Body of pancreas (tissue), 4 donors: ENCODE measurements around the gene POLDIP3.
A peak's percentile ranks its signal among the peaks of the same experiment; 100 is the strongest.

Source experiments
- POLR2A ChIP-seq, 3 donors: fragments of 450-650 bp; IDR thresholded peaks; one replicate each; pipeline ENCODE4 v1.6.1; 2016; ENCODE audit warnings: antibody characterized with exemption in 3 of 3, mild to moderate bottlenecking in 2 of 3
- TF ChIP-seq, protein P1 (sequence below), 7 experiments: fragments of 450-650 bp in 4 of 7; fragments of 200-600 bp in 3 of 7; sonication (generic) in 3 of 7; IDR thresholded peaks; one replicate each; pipeline ENCODE4 v1.5.1; 2016 to 2019; ENCODE audit warnings: antibody characterized with exemption in 7 of 7

DNA sequence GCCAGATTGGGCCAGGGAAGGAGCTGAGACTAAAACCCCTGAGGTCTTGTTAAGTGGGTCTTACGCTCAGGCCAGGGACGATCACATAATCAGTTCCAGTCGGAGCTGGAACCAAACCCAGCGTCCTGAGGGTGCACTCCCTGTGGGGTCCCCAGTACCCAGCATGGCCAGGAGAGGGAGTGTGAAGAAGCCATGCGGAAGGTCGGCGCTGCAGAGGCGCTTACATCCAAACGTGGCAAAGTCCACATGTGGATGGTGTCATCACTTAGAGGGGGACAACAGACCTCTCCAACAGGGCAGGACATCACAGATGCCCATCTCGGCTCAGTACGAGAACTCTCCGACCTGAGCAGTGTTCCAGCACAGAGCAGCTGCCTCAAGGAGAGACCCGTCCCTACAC, 17.4 kb upstream of the POLDIP3 start:
- TF ChIP-seq, protein P1, sequence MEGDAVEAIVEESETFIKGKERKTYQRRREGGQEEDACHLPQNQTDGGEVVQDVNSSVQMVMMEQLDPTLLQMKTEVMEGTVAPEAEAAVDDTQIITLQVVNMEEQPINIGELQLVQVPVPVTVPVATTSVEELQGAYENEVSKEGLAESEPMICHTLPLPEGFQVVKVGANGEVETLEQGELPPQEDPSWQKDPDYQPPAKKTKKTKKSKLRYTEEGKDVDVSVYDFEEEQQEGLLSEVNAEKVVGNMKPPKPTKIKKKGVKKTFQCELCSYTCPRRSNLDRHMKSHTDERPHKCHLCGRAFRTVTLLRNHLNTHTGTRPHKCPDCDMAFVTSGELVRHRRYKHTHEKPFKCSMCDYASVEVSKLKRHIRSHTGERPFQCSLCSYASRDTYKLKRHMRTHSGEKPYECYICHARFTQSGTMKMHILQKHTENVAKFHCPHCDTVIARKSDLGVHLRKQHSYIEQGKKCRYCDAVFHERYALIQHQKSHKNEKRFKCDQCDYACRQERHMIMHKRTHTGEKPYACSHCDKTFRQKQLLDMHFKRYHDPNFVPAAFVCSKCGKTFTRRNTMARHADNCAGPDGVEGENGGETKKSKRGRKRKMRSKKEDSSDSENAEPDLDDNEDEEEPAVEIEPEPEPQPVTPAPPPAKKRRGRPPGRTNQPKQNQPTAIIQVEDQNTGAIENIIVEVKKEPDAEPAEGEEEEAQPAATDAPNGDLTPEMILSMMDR (IDR thresholded peaks at IDR 0.05) = peak in 2 of 7 experiments; percentile 7 to 8
- no peak for TF ChIP-seq POLR2A (IDR thresholded peaks at IDR 0.05)
